ENCODE measurements around the gene SLC25A44. TPM values are rescaled to one million over a fixed set of nuclear protein-coding genes. Genes with fewer than 3 reads are reported as not detected.
"Not testable (repeated sequence)": the region's sequence is repeated elsewhere in the genome, so short reads cannot be mapped to it uniquely, and the experiment has no call there.

Gene SLC25A44
- total RNA-seq, 4 donors from 2014 or later: 15.7 to 40.6 (median 33.7) TPM

GRCh38 chr1:156180471-156180870 lies 13.4 kb upstream of the SLC25A44 start:
- Histone ChIP-seq H3K36me3 (no peaks in the 10 kb centered on the region), H3K9me3 (no peaks in the 10 kb centered on the region), H3K4me3 (no peak overlapping the region), H3K4me1 (peaks cover 0 to 10% (median 0%) of the 10 kb centered on the region in 4 donors), H3K27ac (no peak overlapping the region), H3K27me3 (no peaks in the 10 kb centered on the region)
- TF ChIP-seq POLR2A (IDR thresholded peaks at IDR 0.05) (no peak), CTCF (IDR thresholded peaks at IDR 0.05) (no peak)
- DNase-seq: no peak

DNA sequence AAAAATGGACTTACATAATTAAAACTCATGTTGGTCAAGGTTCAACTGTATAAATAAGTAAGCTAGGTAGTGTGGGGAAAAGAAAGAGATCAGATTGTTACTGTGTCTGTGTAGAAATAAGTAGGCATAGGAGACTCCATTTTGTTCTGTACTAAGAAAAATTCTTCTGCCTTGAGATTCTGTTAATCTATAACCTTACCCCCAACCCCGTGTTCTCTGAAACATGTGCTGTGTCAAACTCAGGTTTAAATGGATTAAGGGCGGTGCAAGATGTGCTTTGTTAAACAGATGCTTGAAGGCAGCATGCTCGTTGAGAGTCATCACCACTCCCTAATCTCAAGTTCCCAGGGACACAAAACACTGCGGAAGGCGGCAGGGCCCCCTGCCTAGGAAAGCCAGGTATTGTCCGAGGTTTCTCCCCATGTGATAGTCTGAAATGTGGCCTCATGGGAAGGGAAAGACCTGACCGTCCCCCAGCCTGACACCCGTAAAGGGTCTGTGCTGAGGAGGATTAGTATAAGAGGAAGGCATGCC lies 12.4 kb upstream of the SLC25A44 start:
- H3K27ac ChIP-seq: peak overlapping the region in 3 of 4 donors; percentile 49 to 81 (median 73)
- DNase-seq: not testable (repeated sequence)

DNA sequence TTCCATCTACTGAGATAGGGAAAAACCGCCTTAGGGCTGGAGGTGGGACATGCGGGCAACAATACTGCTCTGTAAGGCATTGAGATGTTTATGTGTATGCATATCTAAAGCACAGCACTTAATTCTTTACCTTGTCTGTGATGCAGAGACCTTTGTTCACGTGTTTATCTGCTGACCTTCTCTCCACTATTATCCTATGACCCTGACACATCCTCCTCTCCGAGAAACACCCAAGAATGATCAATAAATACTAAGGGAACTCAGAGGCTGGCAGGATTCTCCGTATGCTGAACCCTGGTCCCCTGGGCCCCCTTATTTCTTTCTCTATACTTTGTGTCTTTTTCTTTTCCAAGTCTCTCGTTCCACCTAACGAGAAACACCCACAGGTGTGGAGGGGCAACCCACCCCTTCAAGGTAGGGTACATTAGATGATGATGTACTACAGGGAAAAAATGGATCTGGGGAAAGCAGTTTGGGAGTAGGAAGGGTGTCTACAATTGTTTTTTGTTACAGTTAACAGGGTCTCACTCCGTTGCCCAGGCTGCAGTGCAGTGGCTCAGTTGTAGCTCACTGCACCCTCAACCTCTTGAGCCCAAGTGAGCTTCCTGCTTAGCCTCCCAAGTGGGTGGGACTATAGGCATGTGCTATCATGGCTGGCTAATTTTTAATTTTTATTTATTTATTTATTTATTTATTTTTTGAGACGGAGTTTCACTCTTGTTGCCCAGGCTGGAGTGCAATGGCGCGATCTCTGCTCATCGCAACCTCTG lies 11.7 kb upstream of the SLC25A44 start:
- not testable (repeated sequence) for H3K9me3 ChIP-seq, H3K4me3 ChIP-seq, H3K27me3 ChIP-seq, DNase-seq, H3K36me3 ChIP-seq
- peak overlapping the region in 3 of 4 donors; percentile 49 to 81 (median 73) for H3K27ac ChIP-seq
- peaks cover 0 to 10% (median 0%) of the 10 kb centered on the region in 4 donors for H3K4me1 ChIP-seq

More for the DNA sequence above, 12.4 kb upstream of the SLC25A44 start:
- H3K36me3 ChIP-seq, H3K9me3 ChIP-seq, H3K27me3 ChIP-seq, H3K4me3 ChIP-seq: not testable (repeated sequence)
- H3K4me1 ChIP-seq: peaks cover 0 to 10% (median 0%) of the 10 kb centered on the region in 4 donors

- H3K9me3 ChIP-seq, H3K36me3 ChIP-seq, H3K27me3 ChIP-seq, H3K4me3 ChIP-seq, DNase-seq: not testable (repeated sequence)
- Histone ChIP-seq H3K4me1 (peaks cover 0 to 10% (median 0%) of the 10 kb centered on the region in 4 donors), H3K27ac (peak overlapping the region in 1 of 4 donors; percentile 52)
Observed at GRCh38 chr1:156186347-156187177, 7.3 kb upstream of the SLC25A44 start.

- not testable (repeated sequence) for H3K4me3 ChIP-seq, H3K9me3 ChIP-seq, H3K36me3 ChIP-seq, H3K27me3 ChIP-seq, DNase-seq
- Histone ChIP-seq H3K27ac (peak overlapping the region in 2 of 4 donors; percentile 26 to 65), H3K4me1 (peaks cover 0 to 15% (median 4%) of the 10 kb centered on the region in 4 donors)
Observed at GRCh38 chr1:156190265-156190664, 3.6 kb upstream of the SLC25A44 start.

DNA sequence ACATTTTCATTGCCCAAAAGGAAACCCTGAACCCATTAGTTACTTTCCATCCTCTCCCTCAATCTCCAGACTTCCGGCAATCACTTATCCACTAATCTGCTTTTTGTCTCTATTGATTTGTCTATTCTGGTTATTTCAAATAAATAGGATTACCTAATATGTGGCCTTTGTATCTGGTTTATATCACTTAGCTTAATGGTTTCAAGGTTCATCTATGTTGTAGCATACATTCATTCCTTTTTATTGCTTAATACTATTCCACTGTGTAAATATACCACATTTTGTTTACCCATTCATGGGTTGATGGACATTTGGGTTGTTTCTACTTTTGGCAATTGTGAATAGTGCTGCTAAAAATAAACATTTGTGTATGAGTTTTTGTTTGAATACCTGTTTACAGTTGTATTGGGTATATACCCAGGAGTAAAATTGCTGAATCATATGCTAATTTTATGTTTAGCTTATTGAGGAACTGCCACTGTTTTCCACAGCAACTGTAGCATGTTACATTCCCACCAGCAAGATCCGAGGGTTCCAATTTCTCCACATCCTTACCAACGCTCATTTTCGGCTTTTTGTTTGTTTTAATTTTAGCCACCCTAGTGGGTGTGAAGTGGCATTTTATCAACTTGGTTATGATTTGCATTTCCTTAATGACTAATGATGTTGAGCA lies 2.5 kb upstream of the SLC25A44 start:
- Histone ChIP-seq H3K4me3 (no peak overlapping the region), H3K36me3 (no peaks in the 10 kb centered on the region), H3K27ac (peak overlapping the region in 2 of 4 donors; percentile 37 to 65), H3K27me3 (no peaks in the 10 kb centered on the region), H3K9me3 (no peaks in the 10 kb centered on the region), H3K4me1 (peaks cover 0 to 23% (median 5%) of the 10 kb centered on the region in 4 donors)
- no peak for TF ChIP-seq POLR2A (IDR thresholded peaks at IDR 0.05)
- no peak for TF ChIP-seq CTCF (IDR thresholded peaks at IDR 0.05)
- DNase-seq: no peak

- H3K4me3 ChIP-seq: peak overlapping the region; percentile 74 to 98 (median 76)
- TF ChIP-seq CTCF (IDR thresholded peaks at IDR 0.05): no peak
- no peak for TF ChIP-seq POLR2A (IDR thresholded peaks at IDR 0.05)
- DNase-seq: no peak
- no peaks in the 10 kb centered on the region for H3K9me3 ChIP-seq
- no peaks in the 10 kb centered on the region for H3K27me3 ChIP-seq
- H3K36me3 ChIP-seq: no peaks in the 10 kb centered on the region
- H3K4me1 ChIP-seq: peaks cover 0 to 31% (median 5%) of the 10 kb centered on the region in 4 donors
- H3K27ac ChIP-seq: peak overlapping the region; percentile 74 to 83 (median 78)
Observed at GRCh38 chr1:156193208-156193487, 756 bp upstream of the SLC25A44 start.
